Natural killer cell (primary cell): ENCODE data around the gene SEPTIN8. TPM values are rescaled to one million over a fixed set of nuclear protein-coding genes. Genes with fewer than 3 reads are reported as not detected.

Experiments
- ATAC-seq, 3 donors: fragments of 150-1000 bp in 2 of 3; fragments of 200-7000 bp in 1 of 3; cut with Tn5 transposase; 1 replicate in 1 of 3; 2 replicates in 2 of 3; pipeline ENCODE4 v1.10.0; 2021; ENCODE audit warnings: mild to moderate bottlenecking in 2 of 3, moderate library complexity in 2 of 3
- DNase-seq, 2 donors: peaks; one replicate each; pipeline versions ENCODE4 v3.0.0 to v3.0.0-alpha.2; 2013 to 2021; ENCODE audit warnings: mixed read lengths in 1 of 2
- H3K27ac ChIP-seq: one replicate; pipeline ENCODE4 v1.5.1; 2013; ENCODE audit warnings: mild to moderate bottlenecking, low read length
- H3K27me3 ChIP-seq: one replicate; pipeline ENCODE4 v1.6.1; 2013; ENCODE audit warnings: low read length; ENCODE audit not compliant: control insufficient read depth, insufficient read depth
- H3K36me3 ChIP-seq: one replicate; pipeline ENCODE4 v1.6.1; 2013; ENCODE audit warnings: low read length; ENCODE audit not compliant: control insufficient read depth, insufficient read depth
- H3K4me1 ChIP-seq: one replicate; pipeline ENCODE4 v1.6.1; 2013; ENCODE audit warnings: low read length; ENCODE audit not compliant: control insufficient read depth, insufficient read depth
- H3K4me3 ChIP-seq: one replicate; pipeline ENCODE4 v1.5.1; 2013; ENCODE audit warnings: low read length
- H3K9me3 ChIP-seq: one replicate; pipeline ENCODE4 v1.6.1; 2013; ENCODE audit warnings: low read length; ENCODE audit not compliant: control insufficient read depth, insufficient read depth
- H3K27ac Mint-ChIP-seq, 2 donors: one replicate each; pipeline ENCODE4 v1.8.0; 2022; ENCODE audit warnings: mild to moderate bottlenecking in 2 of 2, mixed read lengths in 2 of 2, moderate library complexity in 1 of 2
- H3K27me3 Mint-ChIP-seq, 2 donors: one replicate each; pipeline ENCODE4 v1.8.0; 2022; ENCODE audit warnings: low read depth in 2 of 2, mixed read lengths in 2 of 2
- H3K36me3 Mint-ChIP-seq: one replicate; pipeline ENCODE4 v1.8.0; 2022; ENCODE audit warnings: mixed read lengths
- H3K4me1 Mint-ChIP-seq, 2 donors: one replicate each; pipeline ENCODE4 v1.8.0; 2022; ENCODE audit warnings: mixed read lengths in 2 of 2
- H3K4me3 Mint-ChIP-seq: one replicate; pipeline ENCODE4 v1.8.0; 2022; ENCODE audit warnings: mild to moderate bottlenecking, moderate library complexity, mixed read lengths
- H3K9me3 Mint-ChIP-seq, 2 donors: one replicate each; pipeline ENCODE4 v1.8.0; 2022; ENCODE audit warnings: mixed read lengths in 2 of 2
- WGBS: methylation state at CpG from one replicate; pipeline ENCODE4 v1.1.7; 2013; ENCODE audit warnings: missing lambda C conversion rate; ENCODE audit not compliant: insufficient coverage; 5-methylcytosine and 5-hydroxymethylcytosine counted together
- intact Hi-C: fragments of 100-400 bp; cut with micrococcal nuclease; formaldehyde crosslinking; loops from one replicate; pipeline ENCODE4 v1.14.2; 2022
- total RNA-seq, 4 donors: library from RNA; stranded (reverse); fragments of 120-200 nt in 1 of 4; gene quantifications; one replicate each; pipeline versions ENCODE4 v1.2.3 to v1.2.4, GENCODE V29; 2013 to 2022
- TF ChIP-seq, protein P1 (sequence below): fragments of 200-600 bp; IDR thresholded peaks from one replicate; pipeline ENCODE4 v1.8.0; 2022; ENCODE audit warnings: antibody characterized with exemption

The SEPTIN8 gene
- total RNA-seq, 3 donors from 2014 or later (not counting 1 experiment from before 2014, with no cell fraction given) = 5.2 to 17.0 (median 9.4) TPM

DNA sequence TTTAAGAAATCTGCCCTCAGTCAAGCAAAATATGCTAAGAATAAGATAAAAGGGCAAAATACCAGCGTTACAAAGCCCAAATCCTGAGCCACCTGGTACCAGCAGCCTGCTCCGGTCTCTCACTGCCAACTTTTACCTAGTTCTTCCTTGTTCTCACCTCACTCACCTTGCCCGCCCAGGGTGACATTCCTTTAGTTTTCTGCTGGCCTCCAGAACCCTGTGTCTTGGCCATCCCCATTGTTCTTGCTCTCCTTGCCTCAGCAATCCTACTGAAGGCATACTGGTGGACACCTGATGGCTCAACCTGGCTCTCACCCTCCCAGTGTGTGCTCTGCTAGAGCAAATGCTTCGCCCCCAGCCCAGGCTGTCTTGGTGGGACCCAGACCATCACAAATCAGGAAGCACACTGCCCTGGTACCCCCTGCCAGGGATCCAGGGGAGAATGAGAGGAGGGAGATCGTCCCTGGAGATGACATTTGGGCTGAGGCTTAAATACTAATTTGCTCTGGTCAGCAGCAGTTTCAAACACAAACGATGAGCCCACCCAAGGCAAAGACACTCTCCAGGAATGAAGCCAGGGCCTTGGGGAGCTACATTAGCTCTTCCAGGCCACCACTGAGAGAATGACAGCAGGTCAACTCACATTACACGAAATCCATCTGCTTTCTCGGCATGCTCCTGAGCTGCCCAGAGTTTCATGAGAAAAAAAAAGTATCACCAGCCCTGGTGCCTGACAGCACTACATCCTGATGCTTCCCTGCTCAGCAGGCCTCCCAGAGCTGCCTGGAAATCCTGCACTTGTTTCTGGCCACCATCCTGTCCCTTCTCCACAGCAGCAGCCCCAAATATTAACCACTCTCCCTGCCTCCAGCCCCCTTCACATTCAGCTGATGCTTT is 12.2 kb upstream of the SEPTIN8 start:
- ATAC-seq = no peak
- Histone ChIP-seq H3K27me3 (peaks cover 2% of the 10 kb centered on the region), H3K4me1 (no peaks in the 10 kb centered on the region), H3K36me3 (no peaks in the 10 kb centered on the region), H3K27ac (no peak overlapping the region), H3K4me3 (no peak overlapping the region), H3K9me3 (no peaks in the 10 kb centered on the region)
- Mint-ChIP-seq H3K27ac (no peak overlapping the region), H3K36me3 (no peaks in the 10 kb centered on the region), H3K4me1 (no peaks in the 10 kb centered on the region), H3K4me3 (no peak overlapping the region), H3K27me3 (peaks cover 32 to 41% of the 10 kb centered on the region in 2 donors), H3K9me3 (no peaks in the 10 kb centered on the region)
- WGBS = 88% methylated on average over 8 of the region's 8 CpGs
- intact Hi-C loops = no loop called here
- TF ChIP-seq, protein P1, sequence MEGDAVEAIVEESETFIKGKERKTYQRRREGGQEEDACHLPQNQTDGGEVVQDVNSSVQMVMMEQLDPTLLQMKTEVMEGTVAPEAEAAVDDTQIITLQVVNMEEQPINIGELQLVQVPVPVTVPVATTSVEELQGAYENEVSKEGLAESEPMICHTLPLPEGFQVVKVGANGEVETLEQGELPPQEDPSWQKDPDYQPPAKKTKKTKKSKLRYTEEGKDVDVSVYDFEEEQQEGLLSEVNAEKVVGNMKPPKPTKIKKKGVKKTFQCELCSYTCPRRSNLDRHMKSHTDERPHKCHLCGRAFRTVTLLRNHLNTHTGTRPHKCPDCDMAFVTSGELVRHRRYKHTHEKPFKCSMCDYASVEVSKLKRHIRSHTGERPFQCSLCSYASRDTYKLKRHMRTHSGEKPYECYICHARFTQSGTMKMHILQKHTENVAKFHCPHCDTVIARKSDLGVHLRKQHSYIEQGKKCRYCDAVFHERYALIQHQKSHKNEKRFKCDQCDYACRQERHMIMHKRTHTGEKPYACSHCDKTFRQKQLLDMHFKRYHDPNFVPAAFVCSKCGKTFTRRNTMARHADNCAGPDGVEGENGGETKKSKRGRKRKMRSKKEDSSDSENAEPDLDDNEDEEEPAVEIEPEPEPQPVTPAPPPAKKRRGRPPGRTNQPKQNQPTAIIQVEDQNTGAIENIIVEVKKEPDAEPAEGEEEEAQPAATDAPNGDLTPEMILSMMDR = no peak
- DNase-seq = no peak

DNA sequence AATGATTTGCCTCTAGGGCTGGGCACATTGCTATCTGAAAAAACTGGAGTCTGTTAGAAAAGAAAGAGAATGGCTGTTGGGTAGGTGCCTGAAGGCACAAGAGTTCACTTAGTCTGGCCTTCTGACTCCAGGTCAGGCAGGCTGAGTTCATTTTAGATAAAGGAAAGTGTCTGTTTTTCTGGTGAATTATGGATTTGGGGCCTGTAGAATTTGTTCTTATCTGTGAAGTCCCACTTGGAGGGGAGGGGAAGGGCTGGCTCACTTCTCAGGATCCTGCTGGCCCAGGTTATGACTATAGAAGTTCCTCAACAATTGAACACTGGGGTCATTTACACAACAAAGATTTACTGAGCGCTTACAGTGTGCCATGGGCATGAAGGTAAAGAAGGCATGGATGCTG is 11.5 kb upstream of the SEPTIN8 start:
- H3K9me3 ChIP-seq = no peaks in the 10 kb centered on the region
- no peak overlapping the region for H3K27ac ChIP-seq
- no peaks in the 10 kb centered on the region for H3K36me3 ChIP-seq
- H3K36me3 Mint-ChIP-seq = no peaks in the 10 kb centered on the region
- 100% methylated on average over 1 of the region's 1 CpG for WGBS
- no peak overlapping the region for H3K4me3 ChIP-seq
- H3K4me3 Mint-ChIP-seq = no peak overlapping the region
- H3K27ac Mint-ChIP-seq = no peak overlapping the region
- no peaks in the 10 kb centered on the region for H3K9me3 Mint-ChIP-seq
- TF ChIP-seq, protein P1 = no peak
- intact Hi-C loops = no loop called here
- no peaks in the 10 kb centered on the region for H3K4me1 ChIP-seq
- no peak for ATAC-seq
- peaks cover 6% of the 10 kb centered on the region for H3K27me3 ChIP-seq
- H3K27me3 Mint-ChIP-seq = peaks cover 31 to 34% of the 10 kb centered on the region in 2 donors
- H3K4me1 Mint-ChIP-seq = no peaks in the 10 kb centered on the region
- DNase-seq = no peak

DNA sequence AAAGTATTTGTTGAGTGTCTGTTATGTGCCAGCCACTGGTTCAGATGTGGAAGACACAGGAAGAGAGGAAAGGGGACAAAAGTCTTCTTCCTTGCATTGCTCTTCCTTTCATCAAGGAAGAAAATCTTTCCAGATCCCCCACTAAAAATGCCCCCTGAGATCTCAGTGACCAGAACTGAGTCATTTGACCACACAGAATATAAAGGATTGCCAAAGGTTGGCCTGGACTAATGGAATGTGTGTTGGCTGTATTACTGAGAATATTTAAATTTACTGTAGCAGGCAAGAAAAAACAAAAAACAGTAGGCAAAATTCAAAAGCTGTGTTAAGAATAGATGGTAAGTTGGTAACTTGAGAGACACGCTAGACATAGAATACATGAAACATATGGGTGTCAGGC is 10.0 kb upstream of the SEPTIN8 start:
- no peak overlapping the region for H3K4me3 Mint-ChIP-seq
- intact Hi-C loops = no loop called here
- H3K27ac ChIP-seq = no peak overlapping the region

More for the DNA sequence above, 10.0 kb upstream of the SEPTIN8 start:
- H3K27me3 ChIP-seq = peaks cover 6% of the 10 kb centered on the region
- DNase-seq (no peak), ATAC-seq (no peak)
- H3K4me1 Mint-ChIP-seq = no peaks in the 10 kb centered on the region
- H3K4me1 ChIP-seq = no peaks in the 10 kb centered on the region
- H3K27ac Mint-ChIP-seq = no peak overlapping the region
- no peaks in the 10 kb centered on the region for H3K36me3 ChIP-seq
- no peaks in the 10 kb centered on the region for H3K9me3 ChIP-seq
- 95% methylated on average over 1 of the region's 1 CpG for WGBS
- H3K36me3 Mint-ChIP-seq = no peaks in the 10 kb centered on the region
- H3K4me3 ChIP-seq = no peak overlapping the region
- peaks cover 23 to 24% of the 10 kb centered on the region in 2 donors for H3K27me3 Mint-ChIP-seq
- H3K9me3 Mint-ChIP-seq = no peaks in the 10 kb centered on the region
- TF ChIP-seq, protein P1 = no peak
